Measurements from ENCODE around the gene MCCD1.
A peak's percentile ranks its signal among the peaks of the same experiment; 100 is the strongest.

The MCCD1 gene

GRCh38 chr6:31510007-31510406 lies 18.8 kb upstream of the MCCD1 start:
- DNase-seq (ENCODE audit: low read depth, low spot score) = no peak

GRCh38 chr6:31513456-31514165 lies 15.2 kb upstream of the MCCD1 start:
- no peak for DNase-seq (ENCODE audit: low read depth, low spot score)

- no peak for DNase-seq (ENCODE audit: low read depth, low spot score)
These were observed 6.9 kb upstream of the MCCD1 start for GRCh38 chr6:31521835-31522234.

GRCh38 chr6:31525553-31525931 lies 3.2 kb upstream of the MCCD1 start:
- no peak for DNase-seq (ENCODE audit: low read depth, low spot score)

- DNase-seq (ENCODE audit: low read depth, low spot score) = no peak
These were observed 2.7 kb upstream of the MCCD1 start for GRCh38 chr6:31525932-31526591.

GRCh38 chr6:31528307-31528777 lies 420 bp upstream of the MCCD1 start:
- DNase-seq (ENCODE audit: low read depth, low spot score) = no peak

GRCh38 chr6:31529329-31530150 lies 778 bp downstream of the MCCD1 start:
- peak; percentile 28 for DNase-seq (ENCODE audit: low read depth, low spot score)

GRCh38 chr6:31530659-31531058 lies 1.9 kb downstream of the MCCD1 start:
- no peak for DNase-seq (ENCODE audit: low read depth, low spot score)

- no peak for DNase-seq (ENCODE audit: low read depth, low spot score)
These were observed 2.4 kb downstream of the MCCD1 start for GRCh38 chr6:31531162-31531561.

- DNase-seq (ENCODE audit: low read depth, low spot score) = no peak
These were observed 3.2 kb downstream of the MCCD1 start for GRCh38 chr6:31531771-31532643.

- DNase-seq (ENCODE audit: low read depth, low spot score) = no peak
These were observed 4.1 kb downstream of the MCCD1 start for GRCh38 chr6:31532644-31533454.

- no peak for DNase-seq (ENCODE audit: low read depth, low spot score)
These were observed 4.7 kb downstream of the MCCD1 start for GRCh38 chr6:31533455-31533841.

- no peak for DNase-seq (ENCODE audit: low read depth, low spot score)
These were observed 5.2 kb downstream of the MCCD1 start for GRCh38 chr6:31534011-31534410.

- DNase-seq (ENCODE audit: low read depth, low spot score) = no peak
These were observed 5.8 kb downstream of the MCCD1 start for GRCh38 chr6:31534521-31535040.

GRCh38 chr6:31535538-31536324 lies 7.0 kb downstream of the MCCD1 start:
- no peak for DNase-seq (ENCODE audit: low read depth, low spot score)

GRCh38 chr6:31538805-31539400 lies 10.1 kb downstream of the MCCD1 start:
- DNase-seq (ENCODE audit: low read depth, low spot score) = no peak

- DNase-seq (ENCODE audit: low read depth, low spot score) = no peak
These were observed 11.9 kb downstream of the MCCD1 start for GRCh38 chr6:31540640-31541039.

- peak; percentile 68 for DNase-seq (ENCODE audit: low read depth, low spot score)
These were observed 12.4 kb downstream of the MCCD1 start for GRCh38 chr6:31541059-31541657.
